HS-27A (cell line): Measurements from ENCODE around the gene IFT43.

Experiments used
- DNase-seq: peaks from one replicate; pipeline ENCODE4 v3.0.0-alpha.2; 2012; ENCODE audit warnings: low read depth, missing footprints

The IFT43 gene

GRCh38 chr14:76080471-76080870 is 94.9 kb downstream of the IFT43 start:
- no peak for DNase-seq

- DNase-seq = no peak
These were observed 96.1 kb downstream of the IFT43 start for GRCh38 chr14:76081642-76082041.

GRCh38 chr14:76083796-76084765 is 98.5 kb downstream of the IFT43 start:
- DNase-seq = no peak

GRCh38 chr14:76085358-76085757 is 99.8 kb downstream of the IFT43 start:
- DNase-seq = no peak

GRCh38 chr14:76086636-76087035 is 101.1 kb downstream of the IFT43 start:
- DNase-seq = no peak

GRCh38 chr14:76088326-76088725 is 102.8 kb downstream of the IFT43 start:
- DNase-seq = no peak

- DNase-seq = no peak
These were observed 103.4 kb downstream of the IFT43 start for GRCh38 chr14:76088771-76089571.

- DNase-seq = no peak
These were observed 104.0 kb downstream of the IFT43 start for GRCh38 chr14:76089575-76089974.

GRCh38 chr14:76090616-76091391 is 105.2 kb downstream of the IFT43 start:
- DNase-seq = no peak

GRCh38 chr14:76093077-76093476 is 107.5 kb downstream of the IFT43 start:
- no peak for DNase-seq

GRCh38 chr14:76096257-76096656 is 110.7 kb downstream of the IFT43 start:
- DNase-seq = no peak

GRCh38 chr14:76097547-76097946 is 112.0 kb downstream of the IFT43 start:
- no peak for DNase-seq

GRCh38 chr14:76098047-76098446 is 112.5 kb downstream of the IFT43 start:
- no peak for DNase-seq

GRCh38 chr14:76098916-76099675 is 113.5 kb downstream of the IFT43 start:
- DNase-seq = no peak

- DNase-seq = no peak
These were observed 114.7 kb downstream of the IFT43 start for GRCh38 chr14:76100236-76100635.

- no peak for DNase-seq
These were observed 116.1 kb downstream of the IFT43 start for GRCh38 chr14:76101391-76102379.

GRCh38 chr14:76104802-76105355 is 119.3 kb downstream of the IFT43 start:
- no peak for DNase-seq

GRCh38 chr14:76106188-76106587 is 120.6 kb downstream of the IFT43 start:
- DNase-seq = no peak

GRCh38 chr14:76109087-76109880 is 123.7 kb downstream of the IFT43 start:
- no peak for DNase-seq
